B cell (primary cell): ENCODE results near the gene ANKFN1. TPM values are rescaled to one million over a fixed set of nuclear protein-coding genes. Genes with fewer than 3 reads are reported as not detected.

Experiments used
- ATAC-seq: fragments of 200-7000 bp; cut with Tn5 transposase; one replicate; pipeline ENCODE4 v1.10.0; 2021; ENCODE audit warnings: low read depth, mild to moderate bottlenecking, moderate number of reproducible peaks, moderate library complexity
- CTCF ChIA-PET: fragments of 350-600 bp; sonication (Branson Sonifier 250); formaldehyde crosslinking; loops from one replicate; lab custom pipeline; 2021; ENCODE audit warnings: antibody characterized with exemption, inconsistent platforms; lab: Charles Lee
- POLR2A ChIA-PET: fragments of 350-600 bp; sonication (Branson Sonifier 250); formaldehyde crosslinking; loops from one replicate; lab custom pipeline; 2021; ENCODE audit warnings: antibody characterized with exemption; lab: Charles Lee
- DNase-seq: peaks from one replicate; pipeline ENCODE4 v3.0.0; 2013
- H2AFZ ChIP-seq: 2 replicates; pipeline ENCODE4 v1.6.1; 2012; ENCODE audit warnings: mild to moderate bottlenecking, low read depth, low read length; ENCODE audit not compliant: insufficient read depth, poor library complexity, severe bottlenecking
- H3K27ac ChIP-seq, 2 donors: 1 replicate in 1 of 2; 2 replicates in 1 of 2; pipeline ENCODE4 v1.5.1; 2012 to 2013; ENCODE audit warnings: low read length in 2 of 2, mild to moderate bottlenecking in 2 of 2, moderate library complexity in 1 of 2
- H3K27me3 ChIP-seq, 4 experiments: fragments of 200-600 bp in 1 of 4; sonication (generic) in 1 of 4; replicated peaks in 1 of 4; 1 replicate in 2 of 4; 2 replicates in 2 of 4; pipeline versions ENCODE4 v1.6.1 to v1.7.0; 2013 to 2016; ENCODE audit warnings: low read length in 3 of 4, mild to moderate bottlenecking in 2 of 4, mixed read lengths in 1 of 4, moderate library complexity in 1 of 4; ENCODE audit not compliant: insufficient read depth in 4 of 4, control insufficient read depth in 3 of 4; ENCODE audit errors: control extremely low read depth in 1 of 4
- H3K36me3 ChIP-seq, 2 experiments: replicated peaks in 1 of 2; 1 replicate in 1 of 2; 2 replicates in 1 of 2; pipeline versions ENCODE4 v1.6.1 to v1.7.1; 2013; ENCODE audit warnings: low read length in 1 of 2; ENCODE audit not compliant: insufficient read depth in 2 of 2, control insufficient read depth in 1 of 2; ENCODE audit errors: control extremely low read depth in 1 of 2, extremely low read depth in 1 of 2
- H3K4me1 ChIP-seq, 2 donors: fragments of 200-600 bp in 1 of 2; sonication (generic) in 1 of 2; 1 replicate in 1 of 2; 2 replicates in 1 of 2; pipeline versions ENCODE4 v1.5.1 to v1.6.1; 2013 to 2017; ENCODE audit warnings: low read length in 2 of 2; ENCODE audit not compliant: control insufficient read depth in 2 of 2, insufficient read depth in 2 of 2
- H3K4me2 ChIP-seq: replicated peaks from 2 replicates; pipeline ENCODE3; 2012; ENCODE audit warnings: mild to moderate bottlenecking, low read depth, low read length; ENCODE audit not compliant: poor library complexity, severe bottlenecking
- H3K4me3 ChIP-seq, 5 experiments: fragments of 200-600 bp in 1 of 5; sonication (generic) in 1 of 5; 1 replicate in 3 of 5; 2 replicates in 2 of 5; pipeline versions ENCODE4 v1.5.1 to v1.7.0; 2011 to 2016; ENCODE audit warnings: low read length in 4 of 5, mild to moderate bottlenecking in 4 of 5, low read depth in 2 of 5, control low read depth in 1 of 5, moderate library complexity in 1 of 5; ENCODE audit not compliant: insufficient read depth in 1 of 5; ENCODE audit errors: control extremely low read depth in 1 of 5, extremely low read depth in 1 of 5
- H3K79me2 ChIP-seq: fragments of 200-600 bp; sonication (generic); one replicate; pipeline ENCODE4 v1.6.0; 2016; ENCODE audit warnings: low read length; ENCODE audit not compliant: control insufficient read depth, insufficient read depth
- H3K9ac ChIP-seq: fragments of 200-600 bp; sonication (generic); 2 replicates; pipeline ENCODE4 v1.6.1; 2017; ENCODE audit warnings: mild to moderate bottlenecking, low read length, moderate library complexity
- H3K9me3 ChIP-seq, 3 donors: one replicate each; pipeline versions ENCODE4 v1.6.1 to v1.7.1; 2013; ENCODE audit warnings: low read length in 2 of 3; ENCODE audit not compliant: control insufficient read depth in 2 of 3, insufficient read depth in 1 of 3; ENCODE audit errors: control extremely low read depth in 1 of 3
- H4K20me1 ChIP-seq: 2 replicates; pipeline ENCODE4 v1.6.0; 2012; ENCODE audit warnings: mild to moderate bottlenecking, low read length; ENCODE audit not compliant: insufficient read depth, control insufficient read depth, poor library complexity, severe bottlenecking
- H3K27ac Mint-ChIP-seq: one replicate; pipeline ENCODE4 v1.8.0; 2021; ENCODE audit warnings: mixed read lengths
- H3K27me3 Mint-ChIP-seq: one replicate; pipeline ENCODE4 v1.8.0; 2021; ENCODE audit warnings: mixed read lengths
- H3K4me1 Mint-ChIP-seq: one replicate; pipeline ENCODE4 v1.8.0; 2021; ENCODE audit warnings: mixed read lengths
- H3K4me3 Mint-ChIP-seq: one replicate; pipeline ENCODE4 v1.8.0; 2021; ENCODE audit warnings: mixed read lengths
- H3K9me3 Mint-ChIP-seq: one replicate; pipeline ENCODE4 v1.8.0; 2022; ENCODE audit warnings: mixed read lengths; ENCODE audit not compliant: insufficient read depth
- CTCF ChIP-seq: fragments of 200-600 bp; IDR thresholded peaks from one replicate; pipeline ENCODE4 v1.8.0; 2022; ENCODE audit warnings: antibody characterized with exemption, mild to moderate bottlenecking
- EZH2 ChIP-seq: IDR thresholded peaks from 2 replicates; pipeline ENCODE4 v1.6.1; 2012; ENCODE audit warnings: borderline replicate concordance, low read depth, mild to moderate bottlenecking, moderate library complexity, low read length; ENCODE audit not compliant: insufficient read depth, poor library complexity, severe bottlenecking
- WGBS: methylation state at CpG from one replicate; pipeline ENCODE4 v1.1.5; 2013; ENCODE audit warnings: missing lambda C conversion rate; ENCODE audit not compliant: insufficient coverage; 5-methylcytosine and 5-hydroxymethylcytosine counted together
- intact Hi-C: fragments of 100-400 bp; cut with micrococcal nuclease; formaldehyde crosslinking; loops from one replicate; pipeline ENCODE4 v1.10.0; 2022
- polyA plus RNA-seq: library from polyadenylated mRNA; depleted of rRNA; stranded (reverse); fragments of >200 nt; gene quantifications from 2 replicates; pipeline ENCODE4 v1.2.3, GENCODE V29; 2012
- total RNA-seq, 2 donors: library from RNA; stranded (reverse); fragments of 120-200 nt in 1 of 2; gene quantifications; 1 replicate in 1 of 2; 2 replicates in 1 of 2; pipeline versions ENCODE4 v1.2.3 to v1.2.4, GENCODE V29; 2013 to 2022

The ANKFN1 gene
- total and polyA plus RNA-seq, 2 donors (not counting 1 experiment from before 2014, with no cell fraction given): not detected

- POLR2A ChIA-PET: no interaction called here
- TF ChIP-seq EZH2 (no peak), CTCF (no peak)
- Mint-ChIP-seq H3K4me1 (no peaks in the 10 kb centered on the region), H3K27me3 (no peaks in the 10 kb centered on the region), H3K4me3 (no peak overlapping the region), H3K9me3 (no peaks in the 10 kb centered on the region), H3K27ac (no peak overlapping the region)
- no peak overlapping the region for H3K27ac ChIP-seq
- H3K9me3 ChIP-seq: no peaks in the 10 kb centered on the region
- no peak overlapping the region for H3K4me3 ChIP-seq
- no peak overlapping the region for H3K9ac ChIP-seq
- CTCF ChIA-PET: no interaction called here
- no peaks in the 10 kb centered on the region for H3K79me2 ChIP-seq
- H4K20me1 ChIP-seq: no peaks in the 10 kb centered on the region
- H3K4me1 ChIP-seq: no peaks in the 10 kb centered on the region
- no peak for ATAC-seq
- no peak overlapping the region for H2AFZ ChIP-seq
- intact Hi-C loops: no loop called here
- H3K4me2 ChIP-seq: no peak overlapping the region
- no peak for DNase-seq
- 90% methylated on average over 2 of the region's 2 CpGs for WGBS
- no peaks in the 10 kb centered on the region for H3K36me3 ChIP-seq
- H3K27me3 ChIP-seq: no peaks in the 10 kb centered on the region
Measured at GRCh38 chr17:56217921-56218320, 64.6 kb downstream of the ANKFN1 start.

- no peaks in the 10 kb centered on the region for H3K27me3 ChIP-seq
- POLR2A ChIA-PET: no interaction called here
- no peaks in the 10 kb centered on the region for H3K27me3 Mint-ChIP-seq
- no peaks in the 10 kb centered on the region for H3K9me3 ChIP-seq
- H2AFZ ChIP-seq: no peak overlapping the region
- no peaks in the 10 kb centered on the region for H3K36me3 ChIP-seq
- no peak overlapping the region for H3K27ac ChIP-seq
- H3K27ac Mint-ChIP-seq: no peak overlapping the region
- CTCF ChIA-PET: no interaction called here
- H4K20me1 ChIP-seq: no peaks in the 10 kb centered on the region
- no peak overlapping the region for H3K4me3 ChIP-seq
- no peaks in the 10 kb centered on the region for H3K4me1 ChIP-seq
- no peaks in the 10 kb centered on the region for H3K9me3 Mint-ChIP-seq
- no peak for TF ChIP-seq EZH2
- TF ChIP-seq CTCF: no peak
- H3K9ac ChIP-seq: no peak overlapping the region
- WGBS: no CpG with 5 or more reads among the region's 1 CpG
- DNase-seq: no peak
- H3K4me3 Mint-ChIP-seq: no peak overlapping the region
- H3K4me1 Mint-ChIP-seq: no peaks in the 10 kb centered on the region
- no peaks in the 10 kb centered on the region for H3K79me2 ChIP-seq
- no peak for ATAC-seq
- H3K4me2 ChIP-seq: no peak overlapping the region
- intact Hi-C loops: no loop called here
Measured at GRCh38 chr17:56222255-56222654, 69.0 kb downstream of the ANKFN1 start.
